ENCODE data around the gene OR10K2. TPM values are rescaled to one million over a fixed set of nuclear protein-coding genes. Genes with fewer than 3 reads are reported as not detected.

Gene OR10K2
- total and polyA plus RNA-seq, 2 of the 13 experiments (the other 11 are each of a cell fraction or from before 2014, with no cell fraction given) = not detected

DNA sequence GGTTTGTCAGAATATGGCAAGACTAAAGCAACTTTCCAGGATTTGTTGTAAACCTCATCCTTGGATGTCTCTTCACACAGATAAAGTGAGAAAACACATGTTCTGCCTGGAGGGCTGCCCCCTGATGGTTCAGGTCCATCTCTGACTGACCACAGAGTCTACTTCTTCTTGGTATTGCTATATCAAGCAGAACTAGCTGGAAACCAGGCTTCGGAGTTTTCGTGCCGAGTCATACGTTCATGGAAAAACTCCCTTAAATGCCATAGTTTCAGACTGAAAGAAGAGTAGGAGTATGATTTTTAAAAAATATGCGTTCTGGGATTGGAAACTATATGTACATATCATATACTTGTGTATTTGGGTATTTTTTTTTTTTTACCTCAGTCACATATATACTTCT is 32.6 kb downstream of the OR10K2 start:
- Histone ChIP-seq H3K9ac (ENCODE audit: insufficient read depth, low read depth, low read length) (no peak overlapping the region), H3K27me3 (ENCODE audit: control insufficient read depth in 1 of 2, insufficient read depth in 2 of 2, low read length in 2 of 2) (no peaks in the 10 kb centered on the region), H3K36me3 (replicated peaks in 1 of 2; ENCODE audit: control insufficient read depth in 1 of 2, insufficient read depth in 2 of 2, low read length in 2 of 2) (no peaks in the 10 kb centered on the region), H3K79me2 (ENCODE audit: insufficient read depth, low read length) (no peaks in the 10 kb centered on the region), H2AFZ (ENCODE audit: low read length) (no peak overlapping the region), H3K4me3 (replicated peaks in 1 of 3; ENCODE audit: insufficient read depth in 1 of 3, low read depth in 2 of 3, low read length in 3 of 3) (no peak overlapping the region), H4K20me1 (ENCODE audit: insufficient read depth, low read length) (no peaks in the 10 kb centered on the region), H3K9me3 (ENCODE audit: low read length) (peaks cover 35% of the 10 kb centered on the region), H3K27ac (ENCODE audit: extremely low read length, insufficient read depth, low read length) (no peak overlapping the region), H3K4me1 (ENCODE audit: insufficient read depth, low read length) (no peaks in the 10 kb centered on the region), H3K4me2 (ENCODE audit: low read depth, low read length) (no peak overlapping the region)
- in situ Hi-C loops (cut with HindIII; ENCODE audit: extremely low pct_ligation_motif_present, low pct_unique_long_range_greater_than_20kb) = no loop called here
- POLR2A ChIA-PET = no interaction called here
- CTCF ChIA-PET (ENCODE audit: low intra/inter-chr PET ratio, low total read pairs) = no interaction called here
- no TSS peak for BruUV-seq (replicated peaks)
- DNase-seq (ENCODE audit: low spot score) = no peak
- no peak for FAIRE-seq
- 74% methylated on average over 5 of the region's 5 CpGs for WGBS (ENCODE audit: low lambda C conversion rate)
- TF ChIP-seq JDP2 (CRISPR knock-in tag; IDR thresholded peaks at IDR 0.05; ENCODE audit: borderline replicate concordance) = no peak
- TF ChIP-seq, protein P1, sequence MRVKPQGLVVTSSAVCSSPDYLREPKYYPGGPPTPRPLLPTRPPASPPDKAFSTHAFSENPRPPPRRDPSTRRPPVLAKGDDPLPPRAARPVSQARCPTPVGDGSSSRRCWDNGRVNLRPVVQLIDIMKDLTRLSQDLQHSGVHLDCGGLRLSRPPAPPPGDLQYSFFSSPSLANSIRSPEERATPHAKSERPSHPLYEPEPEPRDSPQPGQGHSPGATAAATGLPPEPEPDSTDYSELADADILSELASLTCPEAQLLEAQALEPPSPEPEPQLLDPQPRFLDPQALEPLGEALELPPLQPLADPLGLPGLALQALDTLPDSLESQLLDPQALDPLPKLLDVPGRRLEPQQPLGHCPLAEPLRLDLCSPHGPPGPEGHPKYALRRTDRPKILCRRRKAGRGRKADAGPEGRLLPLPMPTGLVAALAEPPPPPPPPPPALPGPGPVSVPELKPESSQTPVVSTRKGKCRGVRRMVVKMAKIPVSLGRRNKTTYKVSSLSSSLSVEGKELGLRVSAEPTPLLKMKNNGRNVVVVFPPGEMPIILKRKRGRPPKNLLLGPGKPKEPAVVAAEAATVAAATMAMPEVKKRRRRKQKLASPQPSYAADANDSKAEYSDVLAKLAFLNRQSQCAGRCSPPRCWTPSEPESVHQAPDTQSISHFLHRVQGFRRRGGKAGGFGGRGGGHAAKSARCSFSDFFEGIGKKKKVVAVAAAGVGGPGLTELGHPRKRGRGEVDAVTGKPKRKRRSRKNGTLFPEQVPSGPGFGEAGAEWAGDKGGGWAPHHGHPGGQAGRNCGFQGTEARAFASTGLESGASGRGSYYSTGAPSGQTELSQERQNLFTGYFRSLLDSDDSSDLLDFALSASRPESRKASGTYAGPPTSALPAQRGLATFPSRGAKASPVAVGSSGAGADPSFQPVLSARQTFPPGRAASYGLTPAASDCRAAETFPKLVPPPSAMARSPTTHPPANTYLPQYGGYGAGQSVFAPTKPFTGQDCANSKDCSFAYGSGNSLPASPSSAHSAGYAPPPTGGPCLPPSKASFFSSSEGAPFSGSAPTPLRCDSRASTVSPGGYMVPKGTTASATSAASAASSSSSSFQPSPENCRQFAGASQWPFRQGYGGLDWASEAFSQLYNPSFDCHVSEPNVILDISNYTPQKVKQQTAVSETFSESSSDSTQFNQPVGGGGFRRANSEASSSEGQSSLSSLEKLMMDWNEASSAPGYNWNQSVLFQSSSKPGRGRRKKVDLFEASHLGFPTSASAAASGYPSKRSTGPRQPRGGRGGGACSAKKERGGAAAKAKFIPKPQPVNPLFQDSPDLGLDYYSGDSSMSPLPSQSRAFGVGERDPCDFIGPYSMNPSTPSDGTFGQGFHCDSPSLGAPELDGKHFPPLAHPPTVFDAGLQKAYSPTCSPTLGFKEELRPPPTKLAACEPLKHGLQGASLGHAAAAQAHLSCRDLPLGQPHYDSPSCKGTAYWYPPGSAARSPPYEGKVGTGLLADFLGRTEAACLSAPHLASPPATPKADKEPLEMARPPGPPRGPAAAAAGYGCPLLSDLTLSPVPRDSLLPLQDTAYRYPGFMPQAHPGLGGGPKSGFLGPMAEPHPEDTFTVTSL (CRISPR knock-in tag; IDR thresholded peaks at IDR 0.05; ENCODE audit: borderline replicate concordance) = no peak
- no peak for TF ChIP-seq ZFP36L2 (CRISPR knock-in tag; IDR thresholded peaks at IDR 0.05)
- TF ChIP-seq, protein P2, sequence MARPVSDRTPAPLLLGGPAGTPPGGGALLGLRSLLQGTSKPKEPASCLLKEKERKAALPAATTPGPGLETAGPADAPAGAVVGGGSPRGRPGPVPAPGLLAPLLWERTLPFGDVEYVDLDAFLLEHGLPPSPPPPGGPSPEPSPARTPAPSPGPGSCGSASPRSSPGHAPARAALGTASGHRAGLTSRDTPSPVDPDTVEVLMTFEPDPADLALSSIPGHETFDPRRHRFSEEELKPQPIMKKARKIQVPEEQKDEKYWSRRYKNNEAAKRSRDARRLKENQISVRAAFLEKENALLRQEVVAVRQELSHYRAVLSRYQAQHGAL (CRISPR knock-in tag; IDR thresholded peaks at IDR 0.05; ENCODE audit: not compliant biosample characterization) = no peak
- no peak for TF ChIP-seq ZSCAN9 (CRISPR knock-in tag; IDR thresholded peaks at IDR 0.05; ENCODE audit: borderline replicate concordance)
- no peak for TF ChIP-seq ZNF207 (IDR thresholded peaks at IDR 0.05; ENCODE audit: borderline replicate concordance)
- no peak for TF ChIP-seq EP300 (IDR thresholded peaks at IDR 0.05; ENCODE audit: low read depth in 2 of 2, low read length in 2 of 2)
- TF ChIP-seq EP300 (CRISPR knock-in tag; IDR thresholded peaks at IDR 0.05; ENCODE audit: borderline replicate concordance) = no peak
- TF ChIP-seq, protein P3, sequence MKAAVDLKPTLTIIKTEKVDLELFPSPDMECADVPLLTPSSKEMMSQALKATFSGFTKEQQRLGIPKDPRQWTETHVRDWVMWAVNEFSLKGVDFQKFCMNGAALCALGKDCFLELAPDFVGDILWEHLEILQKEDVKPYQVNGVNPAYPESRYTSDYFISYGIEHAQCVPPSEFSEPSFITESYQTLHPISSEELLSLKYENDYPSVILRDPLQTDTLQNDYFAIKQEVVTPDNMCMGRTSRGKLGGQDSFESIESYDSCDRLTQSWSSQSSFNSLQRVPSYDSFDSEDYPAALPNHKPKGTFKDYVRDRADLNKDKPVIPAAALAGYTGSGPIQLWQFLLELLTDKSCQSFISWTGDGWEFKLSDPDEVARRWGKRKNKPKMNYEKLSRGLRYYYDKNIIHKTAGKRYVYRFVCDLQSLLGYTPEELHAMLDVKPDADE (CRISPR knock-in tag; IDR thresholded peaks at IDR 0.05) = no peak
- no peak for TF ChIP-seq ZNF724P (CRISPR knock-in tag; IDR thresholded peaks at IDR 0.05; ENCODE audit: borderline replicate concordance)
- TF ChIP-seq NR3C1 (CRISPR knock-in tag; IDR thresholded peaks at IDR 0.05) = no peak
- TF ChIP-seq FOXO1 (CRISPR knock-in tag; IDR thresholded peaks at IDR 0.05) = no peak
- TF ChIP-seq, protein P4, sequence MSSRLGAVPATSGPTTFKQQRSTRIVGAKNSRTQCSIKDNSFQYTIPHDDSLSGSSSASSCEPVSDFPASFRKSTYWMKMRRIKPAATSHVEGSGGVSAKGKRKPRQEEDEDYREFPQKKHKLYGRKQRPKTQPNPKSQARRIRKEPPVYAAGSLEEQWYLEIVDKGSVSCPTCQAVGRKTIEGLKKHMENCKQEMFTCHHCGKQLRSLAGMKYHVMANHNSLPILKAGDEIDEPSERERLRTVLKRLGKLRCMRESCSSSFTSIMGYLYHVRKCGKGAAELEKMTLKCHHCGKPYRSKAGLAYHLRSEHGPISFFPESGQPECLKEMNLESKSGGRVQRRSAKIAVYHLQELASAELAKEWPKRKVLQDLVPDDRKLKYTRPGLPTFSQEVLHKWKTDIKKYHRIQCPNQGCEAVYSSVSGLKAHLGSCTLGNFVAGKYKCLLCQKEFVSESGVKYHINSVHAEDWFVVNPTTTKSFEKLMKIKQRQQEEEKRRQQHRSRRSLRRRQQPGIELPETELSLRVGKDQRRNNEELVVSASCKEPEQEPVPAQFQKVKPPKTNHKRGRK (CRISPR knock-in tag; IDR thresholded peaks at IDR 0.05) = no peak
- no peak for TF ChIP-seq CREM (IDR thresholded peaks at IDR 0.05)
- TF ChIP-seq CREM (CRISPR knock-in tag; IDR thresholded peaks at IDR 0.05) = no peak
- no peak for TF ChIP-seq GTF3A (CRISPR knock-in tag; conservative IDR thresholded peaks at IDR 0.05)
- no peak for TF ChIP-seq SMAD9 (CRISPR knock-in tag; IDR thresholded peaks at IDR 0.05)
- TF ChIP-seq ZNF180 (CRISPR knock-in tag; IDR thresholded peaks at IDR 0.05; ENCODE audit: borderline replicate concordance, low read depth) = no peak
- no peak for ATAC-seq
- intact Hi-C loops (cut with micrococcal nuclease; ENCODE audit: unreplicated experiment) = no loop called here
